SK-N-SH (cell line): ENCODE measurements around the gene HAAO.

Source experiments
- CTCF ChIP-seq: fragments of 200-600 bp; sonication (generic); IDR thresholded peaks from 2 replicates; pipeline ENCODE4 v1.6.1; 2017; ENCODE audit warnings: antibody characterized with exemption, mild to moderate bottlenecking, moderate library complexity
- ELF1 ChIP-seq: IDR thresholded peaks from 2 replicates; pipeline ENCODE4 v1.4.0; 2012
- EZH2phosphoT487 ChIP-seq: fragments of 200-600 bp; sonication (generic); IDR thresholded peaks from 2 replicates; pipeline ENCODE4 v1.6.1; 2017; ENCODE audit warnings: low read depth, mixed run types, mild to moderate bottlenecking, antibody characterized with exemption, moderate library complexity, borderline replicate concordance
- FOXM1 ChIP-seq: IDR thresholded peaks from 2 replicates; pipeline ENCODE4 v1.4.0; 2012; ENCODE audit warnings: low read depth, mild to moderate bottlenecking
- JUND ChIP-seq: IDR thresholded peaks from 2 replicates; pipeline ENCODE4 v1.4.0; 2012
- MEF2A ChIP-seq: IDR thresholded peaks from 2 replicates; pipeline ENCODE4 v1.4.0; 2012; ENCODE audit warnings: low read depth, borderline replicate concordance
- NRF1 ChIP-seq: IDR thresholded peaks from 2 replicates; pipeline ENCODE4 v1.6.1; 2012; ENCODE audit warnings: low read depth, mild to moderate bottlenecking, low read length
- POLR2AphosphoS5 ChIP-seq: IDR thresholded peaks from 2 replicates; pipeline ENCODE4 v1.6.1; 2012; ENCODE audit warnings: low read depth, low read length
- RAD21 ChIP-seq: IDR thresholded peaks from 2 replicates; pipeline ENCODE4 v1.6.1; 2012; ENCODE audit warnings: mild to moderate bottlenecking, low read length
- RCOR1 ChIP-seq: fragments of 150-350 bp; IDR thresholded peaks from 2 replicates; pipeline ENCODE4 v1.6.1; 2017; ENCODE audit warnings: antibody characterized with exemption, low read length
- RFX5 ChIP-seq: IDR thresholded peaks from 2 replicates; pipeline ENCODE4 v1.6.1; 2012; ENCODE audit warnings: mild to moderate bottlenecking, improper control_type of control experiment, low read length
- USF2 ChIP-seq: fragments of 150-350 bp; IDR thresholded peaks from 2 replicates; pipeline ENCODE4 v1.6.1; 2017; ENCODE audit warnings: antibody characterized with exemption, low read length, low read depth, borderline replicate concordance
- YY1 ChIP-seq: IDR thresholded peaks from 2 replicates; pipeline ENCODE4 v1.4.0; 2012; ENCODE audit warnings: low read depth, mild to moderate bottlenecking

- TF ChIP-seq CTCF (no peak), MEF2A (no peak), NRF1 (no peak), JUND (no peak), RCOR1 (no peak), POLR2AphosphoS5 (no peak), ELF1 (no peak), RAD21 (no peak), FOXM1 (no peak), USF2 (no peak), RFX5 (no peak), YY1 (no peak), EZH2phosphoT487 (no peak)
These were observed 69.8 kb downstream of the HAAO start for GRCh38 chr2:42722320-42723190.
